ENCODE results near the gene ACE.

ACE gene

DNA sequence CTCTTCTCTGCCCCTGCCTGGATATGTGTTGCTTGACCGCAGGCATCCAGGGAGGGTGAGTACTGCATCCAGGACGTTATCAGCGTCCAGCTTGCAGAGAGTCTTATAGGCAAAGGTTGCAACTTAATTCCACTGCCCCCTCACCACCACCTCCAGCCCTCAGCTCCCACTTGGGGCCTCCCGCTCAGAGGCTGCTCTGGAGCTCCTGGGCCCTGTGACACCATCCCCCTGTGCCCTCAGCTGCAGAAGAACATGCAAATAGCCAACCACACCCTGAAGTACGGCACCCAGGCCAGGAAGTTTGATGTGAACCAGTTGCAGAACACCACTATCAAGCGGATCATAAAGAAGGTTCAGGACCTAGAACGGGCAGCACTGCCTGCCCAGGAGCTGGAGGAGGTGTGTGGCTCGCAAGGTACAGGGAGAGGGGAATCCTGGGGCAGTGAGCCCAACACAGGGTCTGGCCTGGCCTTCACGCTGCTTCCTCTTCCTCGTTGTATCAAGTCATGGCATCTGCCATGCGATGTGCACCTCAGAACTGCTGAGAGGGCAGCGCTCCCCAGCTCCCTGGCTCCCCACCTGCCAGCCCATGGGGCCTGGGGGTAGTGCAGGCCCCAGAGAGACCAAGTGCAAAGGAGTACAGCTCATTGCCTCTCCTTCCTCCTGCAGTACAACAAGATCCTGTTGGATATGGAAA, 9.6 kb downstream of the ACE start:
- no peak for DNase-seq (ENCODE audit: low read depth)
- no peak overlapping the region for H3K4me3 ChIP-seq (ENCODE audit: low read depth, low read length)
- TF ChIP-seq, protein P1, sequence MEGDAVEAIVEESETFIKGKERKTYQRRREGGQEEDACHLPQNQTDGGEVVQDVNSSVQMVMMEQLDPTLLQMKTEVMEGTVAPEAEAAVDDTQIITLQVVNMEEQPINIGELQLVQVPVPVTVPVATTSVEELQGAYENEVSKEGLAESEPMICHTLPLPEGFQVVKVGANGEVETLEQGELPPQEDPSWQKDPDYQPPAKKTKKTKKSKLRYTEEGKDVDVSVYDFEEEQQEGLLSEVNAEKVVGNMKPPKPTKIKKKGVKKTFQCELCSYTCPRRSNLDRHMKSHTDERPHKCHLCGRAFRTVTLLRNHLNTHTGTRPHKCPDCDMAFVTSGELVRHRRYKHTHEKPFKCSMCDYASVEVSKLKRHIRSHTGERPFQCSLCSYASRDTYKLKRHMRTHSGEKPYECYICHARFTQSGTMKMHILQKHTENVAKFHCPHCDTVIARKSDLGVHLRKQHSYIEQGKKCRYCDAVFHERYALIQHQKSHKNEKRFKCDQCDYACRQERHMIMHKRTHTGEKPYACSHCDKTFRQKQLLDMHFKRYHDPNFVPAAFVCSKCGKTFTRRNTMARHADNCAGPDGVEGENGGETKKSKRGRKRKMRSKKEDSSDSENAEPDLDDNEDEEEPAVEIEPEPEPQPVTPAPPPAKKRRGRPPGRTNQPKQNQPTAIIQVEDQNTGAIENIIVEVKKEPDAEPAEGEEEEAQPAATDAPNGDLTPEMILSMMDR (IDR thresholded peaks at IDR 0.05; ENCODE audit: insufficient read depth, low read depth, low read length, missing control alignments) = no peak

DNA sequence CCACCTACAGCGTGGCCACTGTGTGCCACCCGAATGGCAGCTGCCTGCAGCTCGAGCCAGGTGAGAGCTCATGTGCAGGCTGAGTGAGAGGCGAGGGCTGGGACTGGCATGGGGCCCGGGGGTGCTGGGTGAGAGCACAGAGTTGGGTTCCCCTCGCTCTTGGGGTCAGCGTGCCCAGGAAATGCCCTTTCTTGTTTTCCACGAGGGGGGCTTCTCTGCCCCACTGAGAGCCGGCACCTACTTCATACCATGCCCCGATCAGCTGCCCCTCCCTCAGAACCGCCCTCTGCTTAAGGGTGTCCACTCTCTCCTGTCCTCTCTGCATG, 10.1 kb downstream of the ACE start:
- TF ChIP-seq, protein P1 (IDR thresholded peaks at IDR 0.05; ENCODE audit: insufficient read depth, low read depth, low read length, missing control alignments) = no peak
- DNase-seq (ENCODE audit: low read depth) = no peak
- no peak overlapping the region for H3K4me3 ChIP-seq (ENCODE audit: low read depth, low read length)

DNA sequence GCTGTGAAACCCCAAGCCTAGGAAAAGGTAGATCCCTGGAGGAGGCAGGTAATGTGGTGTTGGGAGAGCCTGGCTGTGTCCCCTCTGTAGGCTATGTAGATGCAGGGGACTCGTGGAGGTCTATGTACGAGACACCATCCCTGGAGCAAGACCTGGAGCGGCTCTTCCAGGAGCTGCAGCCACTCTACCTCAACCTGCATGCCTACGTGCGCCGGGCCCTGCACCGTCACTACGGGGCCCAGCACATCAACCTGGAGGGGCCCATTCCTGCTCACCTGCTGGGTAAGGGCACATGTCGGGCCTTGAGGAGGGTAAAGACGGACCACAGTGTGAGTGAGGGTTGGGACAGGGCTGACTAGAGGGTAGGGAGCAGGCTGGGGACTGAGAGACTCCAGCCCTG, 12.0 kb downstream of the ACE start:
- no peak overlapping the region for H3K4me3 ChIP-seq (ENCODE audit: low read depth, low read length)
- TF ChIP-seq, protein P1 (IDR thresholded peaks at IDR 0.05; ENCODE audit: insufficient read depth, low read depth, low read length, missing control alignments) = no peak
- DNase-seq (ENCODE audit: low read depth) = no peak

DNA sequence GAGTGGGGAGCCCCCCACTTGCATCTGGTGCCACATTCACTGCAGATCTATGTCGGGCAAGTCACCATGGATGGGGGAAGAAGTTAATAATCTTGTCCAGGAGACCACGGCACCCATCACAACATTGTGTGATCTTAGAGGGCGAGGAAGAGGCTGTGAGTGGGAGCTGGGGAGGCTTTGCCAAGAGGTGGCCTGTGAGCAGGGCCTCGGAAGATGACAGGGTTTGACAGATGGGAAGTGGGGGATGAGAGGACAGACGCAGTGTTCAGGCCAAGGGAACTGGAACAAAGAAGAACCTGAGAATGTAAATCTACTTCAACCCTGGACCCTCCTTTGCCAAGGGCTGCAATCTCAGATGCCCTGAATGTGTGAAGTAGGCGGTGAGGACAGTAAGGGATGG, 12.4 kb downstream of the ACE start:
- TF ChIP-seq, protein P1 (IDR thresholded peaks at IDR 0.05; ENCODE audit: insufficient read depth, low read depth, low read length, missing control alignments) = no peak
- no peak for DNase-seq (ENCODE audit: low read depth)

DNA sequence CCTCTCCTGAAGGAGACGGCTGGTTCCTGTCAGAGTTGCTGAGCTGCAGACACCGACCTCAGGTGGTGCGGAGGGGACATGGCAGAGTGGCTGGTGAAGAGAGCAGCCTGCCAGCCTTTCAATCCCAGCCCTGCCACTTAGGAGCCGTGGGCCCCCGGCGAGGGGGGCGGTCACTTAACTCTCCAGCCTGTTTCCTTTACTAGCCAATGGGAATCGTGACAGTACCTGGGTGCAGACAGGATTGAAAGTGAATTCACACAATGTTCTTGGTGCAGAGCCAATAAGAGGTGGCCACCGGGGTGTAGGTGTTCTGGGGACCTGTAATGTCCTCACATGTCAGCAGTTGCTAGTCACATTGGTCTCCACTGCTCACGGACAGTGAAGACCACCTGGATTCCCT, 13.5 kb downstream of the ACE start:
- TF ChIP-seq, protein P1 (IDR thresholded peaks at IDR 0.05; ENCODE audit: insufficient read depth, low read depth, low read length, missing control alignments) = no peak
- H3K4me3 ChIP-seq (ENCODE audit: low read depth, low read length) = no peak overlapping the region
- no peak for DNase-seq (ENCODE audit: low read depth)

More for the DNA sequence above, 12.4 kb downstream of the ACE start:
- H3K4me3 ChIP-seq (ENCODE audit: low read depth, low read length) = no peak overlapping the region

DNA sequence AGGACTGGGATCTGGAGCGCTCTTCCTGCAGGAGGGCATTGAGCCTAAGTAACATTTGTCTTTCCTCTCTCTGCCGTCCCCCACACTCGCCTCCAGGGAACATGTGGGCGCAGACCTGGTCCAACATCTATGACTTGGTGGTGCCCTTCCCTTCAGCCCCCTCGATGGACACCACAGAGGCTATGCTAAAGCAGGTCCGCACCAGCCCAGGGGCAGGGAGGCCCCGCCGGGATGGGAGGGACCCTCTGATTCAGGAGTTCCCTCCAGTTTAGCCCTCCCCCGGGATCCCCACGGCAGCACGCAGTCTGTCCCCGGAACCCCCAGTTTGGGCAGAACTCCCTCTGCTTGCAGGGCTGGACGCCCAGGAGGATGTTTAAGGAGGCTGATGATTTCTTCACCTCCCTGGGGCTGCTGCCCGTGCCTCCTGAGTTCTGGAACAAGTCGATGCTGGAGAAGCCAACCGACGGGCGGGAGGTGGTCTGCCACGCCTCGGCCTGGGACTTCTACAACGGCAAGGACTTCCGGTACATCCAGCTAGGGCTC, 14.1 kb downstream of the ACE start:
- H3K4me3 ChIP-seq (ENCODE audit: low read depth, low read length) = no peak overlapping the region

More for the DNA sequence above, 14.1 kb downstream of the ACE start:
- TF ChIP-seq, protein P1 (IDR thresholded peaks at IDR 0.05; ENCODE audit: insufficient read depth, low read depth, low read length, missing control alignments) = no peak
- no peak for DNase-seq (ENCODE audit: low read depth)

Data from GM12865 (cell line).